PC-3 (cell line): ENCODE measurements around the gene CHMP4B. TPM values are rescaled to one million over a fixed set of nuclear protein-coding genes. Genes with fewer than 3 reads are reported as not detected.

Source experiments
- ATAC-seq: fragments of 200-7000 bp; cut with Tn5 transposase; 2 replicates; pipeline ENCODE4 v1.9.1; 2020; ENCODE audit warnings: mild to moderate bottlenecking, moderate library complexity
- BruUV-seq: library from RNA; stranded (reverse); fragments of 400-500 nt; replicated peaks from 2 replicates; lab custom pipeline; 2021; lab: Mats Ljungman, UMichigan
- CTCF ChIA-PET: fragments of 300-600 bp; sonication (Branson Sonifier 250); formaldehyde crosslinking; loops from one replicate; lab custom pipeline; 2022; ENCODE audit warnings: antibody characterized with exemption; lab: Charles Lee
- POLR2A ChIA-PET: fragments of 300-600 bp; sonication (Branson Sonifier 250); formaldehyde crosslinking; loops from one replicate; lab custom pipeline; 2022; ENCODE audit warnings: antibody characterized with exemption; ENCODE audit not compliant: unreplicated experiment; lab: Charles Lee
- DNase-seq: peaks from one replicate; pipeline ENCODE4 v3.0.0-alpha.2; 2015
- H2AFZ ChIP-seq: fragments of 300-600 bp; sonication (generic); 2 replicates; pipeline ENCODE4 v1.6.0; 2016; ENCODE audit warnings: antibody characterized with exemption, low read length
- H3F3A ChIP-seq: fragments of 300-600 bp; sonication (generic); one replicate; pipeline ENCODE4 v1.6.0; 2017; ENCODE audit warnings: antibody characterized with exemption, low read length, control low read depth, mild to moderate bottlenecking; ENCODE audit not compliant: unreplicated experiment
- H3K27ac ChIP-seq: fragments of 300-600 bp; sonication (generic); 2 replicates; pipeline ENCODE4 v1.5.1; 2016; ENCODE audit warnings: mild to moderate bottlenecking, low read length
- H3K27me3 ChIP-seq: fragments of 300-600 bp; sonication (generic); 2 replicates; pipeline ENCODE4 v1.6.1; 2016; ENCODE audit warnings: low read length, mixed read lengths
- H3K36me3 ChIP-seq: fragments of 300-600 bp; sonication (generic); 2 replicates; pipeline ENCODE4 v1.6.1; 2016; ENCODE audit warnings: low read depth, mixed run types, low read length, mixed read lengths
- H3K4me1 ChIP-seq: fragments of 300-600 bp; sonication (generic); 2 replicates; pipeline ENCODE4 v1.5.1; 2016; ENCODE audit warnings: low read length; ENCODE audit not compliant: insufficient read depth
- H3K4me2 ChIP-seq: fragments of 300-600 bp; sonication (generic); 2 replicates; pipeline ENCODE4 v1.6.0; 2016; ENCODE audit warnings: low read length
- H3K4me3 ChIP-seq: fragments of 300-600 bp; sonication (generic); 2 replicates; pipeline ENCODE4 v1.5.1; 2016; ENCODE audit warnings: mild to moderate bottlenecking, low read length, mixed read lengths
- H3K79me2 ChIP-seq: fragments of 300-600 bp; sonication (generic); 2 replicates; pipeline ENCODE4 v1.6.1; 2017; ENCODE audit warnings: low read length, mixed read lengths
- H3K9ac ChIP-seq: fragments of 300-600 bp; sonication (generic); 2 replicates; pipeline ENCODE4 v1.6.0; 2016; ENCODE audit warnings: mild to moderate bottlenecking, low read length
- H3K9me2 ChIP-seq: fragments of 300-600 bp; sonication (generic); replicated peaks from 2 replicates; pipeline ENCODE4 v1.6.1; 2016; ENCODE audit warnings: mixed run types, low read length, mixed read lengths
- H3K9me3 ChIP-seq: fragments of 300-600 bp; sonication (generic); 2 replicates; pipeline ENCODE4 v1.6.1; 2016; ENCODE audit warnings: low read length, mixed read lengths
- H4K20me1 ChIP-seq: fragments of 300-600 bp; sonication (generic); 2 replicates; pipeline ENCODE4 v1.6.1; 2016; ENCODE audit warnings: low read length, mixed read lengths
- EZH2 ChIP-seq: fragments of 300-600 bp; sonication (generic); IDR thresholded peaks from one replicate; pipeline ENCODE4 v1.6.1; 2017; ENCODE audit warnings: antibody characterized with exemption, mild to moderate bottlenecking, low read length; ENCODE audit not compliant: unreplicated experiment
- EZH2phosphoT487 ChIP-seq: fragments of 300-600 bp; sonication (generic); IDR thresholded peaks from 2 replicates; pipeline ENCODE4 v1.6.1; 2018; ENCODE audit warnings: mild to moderate bottlenecking, antibody characterized with exemption, low read length, borderline replicate concordance
- intact Hi-C: fragments of 100-400 bp; cut with micrococcal nuclease; formaldehyde crosslinking; loops from 2 replicates; pipeline ENCODE4 v1.9.0; 2023
- total RNA-seq: library from RNA; depleted of rRNA; stranded (reverse); fragments of >200 nt; gene quantifications from 2 replicates; pipeline ENCODE4 v1.2.3, GENCODE V29; 2014
- TF ChIP-seq, protein P1 (sequence below): fragments of 300-600 bp; sonication (generic); conservative IDR thresholded peaks from 2 replicates; pipeline ENCODE4 v1.5.1; 2017; ENCODE audit warnings: antibody characterized with exemption, low read depth, mild to moderate bottlenecking, low read length

The CHMP4B gene
- total RNA-seq, 1 experiment from 2014 or later, result 68.8 TPM

DNA sequence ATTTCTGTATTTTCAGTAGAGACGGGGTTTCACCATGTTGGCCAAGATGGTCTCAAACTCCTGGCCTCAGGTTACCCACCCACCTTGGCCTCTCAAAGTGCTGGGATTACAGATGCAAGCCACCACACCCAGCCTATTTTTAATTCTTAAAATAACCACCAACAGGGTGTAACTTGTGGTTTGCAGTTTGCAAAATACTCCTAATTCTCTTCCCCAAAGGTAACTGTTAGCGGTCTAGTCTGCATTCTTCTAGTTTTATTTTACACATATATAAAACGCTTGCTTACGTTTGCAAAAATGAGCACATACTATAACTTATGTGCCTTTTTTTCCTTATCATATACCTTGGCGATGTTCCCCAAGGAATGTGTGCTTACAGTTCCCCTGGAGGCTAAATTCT lies 25.6 kb upstream of the CHMP4B start:
- Histone ChIP-seq H3K36me3 (no peaks in the 10 kb centered on the region), H3F3A (no peaks in the 10 kb centered on the region), H3K4me3 (no peak overlapping the region), H2AFZ (no peak overlapping the region), H3K9me2 (no peaks in the 10 kb centered on the region), H4K20me1 (no peaks in the 10 kb centered on the region), H3K4me1 (peaks cover 25% of the 10 kb centered on the region), H3K9me3 (no peaks in the 10 kb centered on the region), H3K4me2 (no peak overlapping the region), H3K9ac (no peak overlapping the region), H3K27ac (no peak overlapping the region), H3K79me2 (no peaks in the 10 kb centered on the region), H3K27me3 (no peaks in the 10 kb centered on the region)
- ChIA-PET POLR2A (no interaction called here), CTCF (no interaction called here)
- BruUV-seq, result no TSS peak
- TF ChIP-seq EZH2phosphoT487 (no peak), EZH2 (no peak)
- TF ChIP-seq, protein P1, sequence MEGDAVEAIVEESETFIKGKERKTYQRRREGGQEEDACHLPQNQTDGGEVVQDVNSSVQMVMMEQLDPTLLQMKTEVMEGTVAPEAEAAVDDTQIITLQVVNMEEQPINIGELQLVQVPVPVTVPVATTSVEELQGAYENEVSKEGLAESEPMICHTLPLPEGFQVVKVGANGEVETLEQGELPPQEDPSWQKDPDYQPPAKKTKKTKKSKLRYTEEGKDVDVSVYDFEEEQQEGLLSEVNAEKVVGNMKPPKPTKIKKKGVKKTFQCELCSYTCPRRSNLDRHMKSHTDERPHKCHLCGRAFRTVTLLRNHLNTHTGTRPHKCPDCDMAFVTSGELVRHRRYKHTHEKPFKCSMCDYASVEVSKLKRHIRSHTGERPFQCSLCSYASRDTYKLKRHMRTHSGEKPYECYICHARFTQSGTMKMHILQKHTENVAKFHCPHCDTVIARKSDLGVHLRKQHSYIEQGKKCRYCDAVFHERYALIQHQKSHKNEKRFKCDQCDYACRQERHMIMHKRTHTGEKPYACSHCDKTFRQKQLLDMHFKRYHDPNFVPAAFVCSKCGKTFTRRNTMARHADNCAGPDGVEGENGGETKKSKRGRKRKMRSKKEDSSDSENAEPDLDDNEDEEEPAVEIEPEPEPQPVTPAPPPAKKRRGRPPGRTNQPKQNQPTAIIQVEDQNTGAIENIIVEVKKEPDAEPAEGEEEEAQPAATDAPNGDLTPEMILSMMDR, result no peak
- intact Hi-C loops, result loop anchor here (5.0 to 10.0 kb wide), 2 partner anchors 53 to 101 kb away; partner anchors contain the start of genes E2F1 and ZNF341
- ATAC-seq (no peak), DNase-seq (no peak)

DNA sequence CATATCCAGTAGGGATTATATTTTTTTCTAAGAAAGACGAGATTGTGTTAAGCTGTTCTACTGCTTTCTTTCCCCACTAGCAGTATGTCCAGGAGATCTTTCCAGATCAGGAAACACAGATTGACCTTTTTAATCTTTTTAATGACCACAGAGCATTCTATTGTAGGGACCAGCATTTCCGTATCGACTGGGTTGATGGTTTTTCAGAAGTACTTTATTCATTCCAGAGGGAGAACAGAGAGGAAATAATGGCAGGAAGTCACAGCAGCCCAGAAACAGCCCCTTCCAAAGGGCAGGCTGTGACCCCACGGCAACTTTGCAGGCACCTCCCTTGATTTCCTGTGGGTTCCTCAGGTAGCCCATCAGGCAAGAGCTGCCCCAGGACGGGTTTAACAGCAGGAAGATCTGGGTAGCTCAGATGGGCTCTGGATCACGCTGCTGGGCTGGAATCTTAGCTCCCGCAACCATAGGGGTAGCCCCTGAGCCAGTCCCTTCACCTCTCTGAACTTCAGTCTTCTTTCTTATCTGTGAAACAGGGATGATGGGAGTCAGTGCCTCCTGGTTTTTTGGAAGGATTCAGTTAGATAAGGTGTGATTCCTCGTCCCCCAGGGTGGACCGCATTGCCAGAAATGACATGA lies 23.8 kb upstream of the CHMP4B start:
- BruUV-seq, result no TSS peak
- Histone ChIP-seq H2AFZ (no peak overlapping the region), H3K9me3 (no peaks in the 10 kb centered on the region), H3K36me3 (no peaks in the 10 kb centered on the region), H3K4me2 (no peak overlapping the region), H3K9ac (no peak overlapping the region), H3K79me2 (no peaks in the 10 kb centered on the region), H3K4me1 (peaks cover 28% of the 10 kb centered on the region), H3K9me2 (no peaks in the 10 kb centered on the region), H4K20me1 (no peaks in the 10 kb centered on the region), H3K27ac (no peak overlapping the region), H3K4me3 (no peak overlapping the region), H3F3A (no peaks in the 10 kb centered on the region), H3K27me3 (no peaks in the 10 kb centered on the region)
- ChIA-PET POLR2A (no interaction called here), CTCF (no interaction called here)
- intact Hi-C loops, result loop anchor here (5.0 to 10.0 kb wide), 2 partner anchors 55 to 103 kb away; partner anchors contain the start of genes E2F1 and ZNF341
- no peak for DNase-seq
- ATAC-seq, result no peak
- TF ChIP-seq, protein P1, result no peak
- TF ChIP-seq EZH2phosphoT487 (no peak), EZH2 (no peak)
